ENCODE measurements around the gene PPP6R2. TPM values are rescaled to one million over a fixed set of nuclear protein-coding genes. Genes with fewer than 3 reads are reported as not detected.

PPP6R2 gene
- total and polyA plus RNA-seq, 4 donors = 35.2 to 70.0 (median 46.6) TPM

DNA sequence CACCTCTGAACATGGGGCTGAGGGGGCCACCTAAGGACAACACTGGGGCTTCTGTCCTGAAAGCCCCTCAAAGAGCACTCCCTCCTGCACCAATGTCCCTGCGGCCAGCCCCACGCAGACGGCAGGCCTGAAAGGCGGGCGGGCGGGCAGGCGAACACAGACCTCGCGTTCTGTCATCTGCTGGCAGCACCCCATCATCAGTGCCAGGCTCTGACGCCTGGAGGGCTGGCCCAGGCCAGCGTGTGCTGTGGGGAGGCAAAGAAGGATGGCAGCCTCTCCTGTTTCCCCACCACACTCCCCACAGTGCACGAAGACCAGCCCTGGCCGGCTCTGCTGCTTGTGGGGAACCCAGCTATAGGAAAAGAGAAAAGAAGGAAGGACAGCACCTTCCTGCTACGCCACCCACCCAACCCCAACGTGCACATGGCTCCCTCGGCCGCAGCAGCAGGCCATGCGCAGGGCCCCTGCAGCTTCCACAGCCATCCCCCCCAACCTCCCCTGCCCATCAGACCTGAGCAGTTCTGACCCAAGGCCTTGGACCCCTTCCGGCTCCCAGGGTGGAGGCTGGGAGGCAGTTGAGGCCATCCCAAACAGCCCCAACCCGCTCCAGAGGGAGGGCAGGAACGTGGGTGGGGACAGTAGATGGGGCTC is 128.2 kb downstream of the PPP6R2 start:
- Histone ChIP-seq H3K27ac (ENCODE audit: low read depth in 1 of 2, low read length in 1 of 2) (no peak overlapping the region), H3K4me1 (ENCODE audit: control insufficient read depth in 5 of 5, insufficient read depth in 5 of 5, low read length in 5 of 5) (peaks cover 8 to 42% (median 10%) of the 10 kb centered on the region in 5 donors), H3K36me3 (ENCODE audit: control insufficient read depth in 4 of 4, insufficient read depth in 4 of 4, low read length in 4 of 4) (peaks cover 0 to 18% (median 8%) of the 10 kb centered on the region in 4 donors), H3K4me3 (no peak overlapping the region), H3K27me3 (ENCODE audit: control insufficient read depth in 3 of 3, insufficient read depth in 3 of 3, low read length in 2 of 3) (no peaks in the 10 kb centered on the region), H3K9ac (ENCODE audit: insufficient read depth in 1 of 2, low read length in 2 of 2) (no peak overlapping the region), H3K9me3 (ENCODE audit: control insufficient read depth in 4 of 4, insufficient read depth in 3 of 4, low read length in 3 of 4) (no peaks in the 10 kb centered on the region)
- ATAC-seq (ENCODE audit: insufficient read depth, low FRiP score) = no peak
- TF ChIP-seq, protein P1, sequence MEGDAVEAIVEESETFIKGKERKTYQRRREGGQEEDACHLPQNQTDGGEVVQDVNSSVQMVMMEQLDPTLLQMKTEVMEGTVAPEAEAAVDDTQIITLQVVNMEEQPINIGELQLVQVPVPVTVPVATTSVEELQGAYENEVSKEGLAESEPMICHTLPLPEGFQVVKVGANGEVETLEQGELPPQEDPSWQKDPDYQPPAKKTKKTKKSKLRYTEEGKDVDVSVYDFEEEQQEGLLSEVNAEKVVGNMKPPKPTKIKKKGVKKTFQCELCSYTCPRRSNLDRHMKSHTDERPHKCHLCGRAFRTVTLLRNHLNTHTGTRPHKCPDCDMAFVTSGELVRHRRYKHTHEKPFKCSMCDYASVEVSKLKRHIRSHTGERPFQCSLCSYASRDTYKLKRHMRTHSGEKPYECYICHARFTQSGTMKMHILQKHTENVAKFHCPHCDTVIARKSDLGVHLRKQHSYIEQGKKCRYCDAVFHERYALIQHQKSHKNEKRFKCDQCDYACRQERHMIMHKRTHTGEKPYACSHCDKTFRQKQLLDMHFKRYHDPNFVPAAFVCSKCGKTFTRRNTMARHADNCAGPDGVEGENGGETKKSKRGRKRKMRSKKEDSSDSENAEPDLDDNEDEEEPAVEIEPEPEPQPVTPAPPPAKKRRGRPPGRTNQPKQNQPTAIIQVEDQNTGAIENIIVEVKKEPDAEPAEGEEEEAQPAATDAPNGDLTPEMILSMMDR (IDR thresholded peaks at IDR 0.05; ENCODE audit: control extremely low read depth, extremely low read depth) = no peak
- DNase-seq = no peak
- WGBS, 2 donors = 80 to 85% methylated on average over 21 of the region's 21 CpGs

DNA sequence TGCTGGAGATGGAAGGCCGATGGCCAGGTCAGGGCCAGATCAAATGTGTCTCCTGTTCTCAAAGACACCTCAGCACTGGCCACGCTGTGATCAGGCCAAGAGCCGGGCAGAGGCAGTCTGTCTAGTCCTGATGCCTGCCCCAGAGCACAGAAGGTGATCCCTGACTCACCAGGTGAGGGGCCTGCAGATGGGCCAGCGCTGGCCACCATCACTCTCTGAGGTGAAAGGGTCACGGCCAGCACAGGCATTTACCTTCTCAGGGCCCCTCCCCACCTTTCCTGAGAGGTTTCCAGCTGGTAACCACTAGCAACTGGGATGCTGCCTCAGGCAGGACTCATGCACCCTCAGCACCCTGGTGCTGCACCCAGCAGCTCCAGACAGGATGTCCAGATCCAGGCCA is 128.8 kb downstream of the PPP6R2 start:
- Histone ChIP-seq H3K36me3 (ENCODE audit: control insufficient read depth in 4 of 4, insufficient read depth in 4 of 4, low read length in 4 of 4) (peaks cover 0 to 12% (median 4%) of the 10 kb centered on the region in 4 donors), H3K27ac (ENCODE audit: low read depth in 1 of 2, low read length in 1 of 2) (no peak overlapping the region), H3K9me3 (ENCODE audit: control insufficient read depth in 4 of 4, insufficient read depth in 3 of 4, low read length in 3 of 4) (no peaks in the 10 kb centered on the region), H3K27me3 (ENCODE audit: control insufficient read depth in 3 of 3, insufficient read depth in 3 of 3, low read length in 2 of 3) (no peaks in the 10 kb centered on the region), H3K4me1 (ENCODE audit: control insufficient read depth in 5 of 5, insufficient read depth in 5 of 5, low read length in 5 of 5) (peaks cover 8 to 42% (median 10%) of the 10 kb centered on the region in 5 donors), H3K4me3 (no peak overlapping the region), H3K9ac (ENCODE audit: insufficient read depth in 1 of 2, low read length in 2 of 2) (no peak overlapping the region)
- 90 to 92% methylated on average over 5 of the region's 5 CpGs for WGBS, 2 donors
- TF ChIP-seq, protein P1 (IDR thresholded peaks at IDR 0.05; ENCODE audit: control extremely low read depth, extremely low read depth) = no peak
- ATAC-seq (ENCODE audit: insufficient read depth, low FRiP score) (no peak), DNase-seq (no peak)

DNA sequence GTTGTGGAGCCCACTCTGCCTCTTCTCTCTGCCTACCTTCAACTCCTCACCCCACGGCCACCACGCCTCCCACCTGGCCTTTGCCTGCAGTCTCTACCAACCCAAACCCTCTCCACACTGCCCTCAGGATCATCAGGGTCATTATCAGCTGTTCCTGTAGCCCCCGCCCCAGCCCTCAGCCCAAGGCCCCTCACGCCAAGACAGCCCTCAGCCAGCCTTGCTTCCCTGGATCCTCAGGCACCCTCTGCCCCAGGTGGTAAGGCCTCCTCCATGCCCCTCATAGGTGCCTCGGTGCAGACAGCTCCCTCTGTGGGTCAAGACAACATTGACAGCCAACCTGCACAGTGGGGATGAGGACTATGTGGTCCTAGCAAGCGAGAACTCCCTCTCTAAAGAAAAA is 130.0 kb downstream of the PPP6R2 start:
- no peak overlapping the region for H3K27ac ChIP-seq (ENCODE audit: low read depth in 1 of 2, low read length in 1 of 2)
- peak overlapping the region; percentile 77 for H3K4me3 ChIP-seq
- H3K27me3 ChIP-seq (ENCODE audit: control insufficient read depth in 3 of 3, insufficient read depth in 3 of 3, low read length in 2 of 3) = no peaks in the 10 kb centered on the region
- peaks cover 0 to 2% (median 0%) of the 10 kb centered on the region in 4 donors for H3K36me3 ChIP-seq (ENCODE audit: control insufficient read depth in 4 of 4, insufficient read depth in 4 of 4, low read length in 4 of 4)
- peak overlapping the region in 1 of 2 donors; percentile 60 for H3K9ac ChIP-seq (ENCODE audit: insufficient read depth in 1 of 2, low read length in 2 of 2)
- 80 to 81% methylated on average over 6 of the region's 6 CpGs for WGBS, 2 donors
- H3K4me1 ChIP-seq (ENCODE audit: control insufficient read depth in 5 of 5, insufficient read depth in 5 of 5, low read length in 5 of 5) = peaks cover 8 to 42% (median 10%) of the 10 kb centered on the region in 5 donors
- no peaks in the 10 kb centered on the region for H3K9me3 ChIP-seq (ENCODE audit: control insufficient read depth in 4 of 4, insufficient read depth in 3 of 4, low read length in 3 of 4)
- no peak for DNase-seq
- TF ChIP-seq, protein P1 (IDR thresholded peaks at IDR 0.05; ENCODE audit: control extremely low read depth, extremely low read depth) = no peak
- ATAC-seq (ENCODE audit: insufficient read depth, low FRiP score) = no peak
